A673 (cell line): ENCODE data around the gene ZNF367.
A peak's percentile ranks its signal among the peaks of the same experiment; 100 is the strongest.

Experiments
- CTCF ChIP-seq: fragments of 300-800, 200-600 bp; sonication (generic); conservative IDR thresholded peaks from 2 replicates; pipeline ENCODE4 v1.5.1; 2017; ENCODE audit warnings: low read depth, mild to moderate bottlenecking, antibody characterized with exemption, low read length, moderate library complexity, mixed read lengths
- EZH2 ChIP-seq: fragments of 200-600 bp; sonication (generic); IDR thresholded peaks from 2 replicates; pipeline ENCODE4 v1.6.1; 2017; ENCODE audit warnings: borderline replicate concordance, low read depth, mild to moderate bottlenecking, mixed read lengths, antibody characterized with exemption, low read length; ENCODE audit not compliant: poor library complexity, severe bottlenecking

- TF ChIP-seq CTCF (peak; percentile 49), EZH2 (no peak)
Measured at GRCh38 chr9:96441798-96442445, 23.8 kb upstream of the ZNF367 start.
